ENCODE data around the gene ACAA2.

Gene ACAA2

DNA sequence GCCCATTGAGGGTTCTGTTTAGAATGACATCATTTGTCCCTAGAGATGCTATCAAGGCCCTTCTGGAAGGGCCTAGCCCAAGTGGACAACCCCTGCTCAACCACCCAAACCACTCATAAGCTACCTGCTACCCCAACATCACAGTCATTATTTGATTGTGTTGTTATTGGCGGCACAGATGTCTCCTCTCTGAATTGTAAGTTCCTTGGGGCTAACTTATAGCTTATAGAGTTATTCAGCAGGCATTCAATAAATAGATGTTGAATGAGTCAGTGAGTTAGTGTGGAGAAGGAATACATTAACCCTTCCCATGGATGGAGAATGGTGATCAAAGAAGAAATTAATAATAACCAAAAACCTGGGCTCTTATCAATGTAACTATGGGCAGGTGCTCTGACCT is 80.0 kb downstream of the ACAA2 start:
- no peak overlapping the region for H3K4me3 ChIP-seq (ENCODE audit: low read length)
- no peaks in the 10 kb centered on the region for H3K36me3 ChIP-seq (ENCODE audit: control insufficient read depth, insufficient read depth, low read length, severe bottlenecking)
- no peaks in the 10 kb centered on the region for H3K9me3 ChIP-seq (ENCODE audit: control insufficient read depth, low read length)
- no peak for DNase-seq (ENCODE audit: low read depth)
- H3K27me3 ChIP-seq (replicated peaks; ENCODE audit: control insufficient read depth, insufficient read depth, low read length): peaks cover 3% of the 10 kb centered on the region
- peaks cover 11% of the 10 kb centered on the region for H3K4me1 ChIP-seq (ENCODE audit: control insufficient read depth, insufficient read depth, low read length)
- H3K9ac ChIP-seq (ENCODE audit: low read length): no peak overlapping the region

All from adipocyte (in vitro differentiated cells).